ENCODE measurements around the gene ACP7.

DNA sequence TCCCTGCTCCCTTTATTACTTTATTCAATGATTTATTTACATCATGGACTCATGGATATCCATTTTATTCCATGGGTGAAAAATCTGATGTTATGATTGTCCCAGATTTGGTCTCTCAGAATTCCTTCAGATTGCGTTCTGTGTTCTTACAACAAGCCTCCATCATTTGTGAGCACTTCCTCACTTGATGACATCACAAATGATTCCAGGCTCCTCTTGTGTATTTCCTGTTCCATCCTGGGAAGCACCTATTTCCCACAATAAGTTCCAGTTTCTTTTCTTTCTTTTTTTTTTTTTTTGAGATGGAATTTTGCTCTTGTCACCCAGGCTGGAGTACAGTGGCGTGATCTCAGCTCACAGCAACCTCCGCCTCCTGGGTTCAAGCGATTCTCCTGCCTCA, 6.7 kb downstream of the ACP7 start:
- TF ChIP-seq CTCF (IDR thresholded peaks at IDR 0.05; ENCODE audit: low read length) (no peak), EZH2 (IDR thresholded peaks at IDR 0.05; ENCODE audit: borderline replicate concordance, low read length) (no peak)

All from OCI-LY1 (cell line).